Measurements from ENCODE around the gene OXA1L.

OXA1L gene

GRCh38 chr14:22813145-22813544, 46.7 kb downstream of the OXA1L start:
- no peak for DNase-seq (ENCODE audit: low spot score)
- no peak overlapping the region for H3K27ac ChIP-seq
- TF ChIP-seq, protein P1, sequence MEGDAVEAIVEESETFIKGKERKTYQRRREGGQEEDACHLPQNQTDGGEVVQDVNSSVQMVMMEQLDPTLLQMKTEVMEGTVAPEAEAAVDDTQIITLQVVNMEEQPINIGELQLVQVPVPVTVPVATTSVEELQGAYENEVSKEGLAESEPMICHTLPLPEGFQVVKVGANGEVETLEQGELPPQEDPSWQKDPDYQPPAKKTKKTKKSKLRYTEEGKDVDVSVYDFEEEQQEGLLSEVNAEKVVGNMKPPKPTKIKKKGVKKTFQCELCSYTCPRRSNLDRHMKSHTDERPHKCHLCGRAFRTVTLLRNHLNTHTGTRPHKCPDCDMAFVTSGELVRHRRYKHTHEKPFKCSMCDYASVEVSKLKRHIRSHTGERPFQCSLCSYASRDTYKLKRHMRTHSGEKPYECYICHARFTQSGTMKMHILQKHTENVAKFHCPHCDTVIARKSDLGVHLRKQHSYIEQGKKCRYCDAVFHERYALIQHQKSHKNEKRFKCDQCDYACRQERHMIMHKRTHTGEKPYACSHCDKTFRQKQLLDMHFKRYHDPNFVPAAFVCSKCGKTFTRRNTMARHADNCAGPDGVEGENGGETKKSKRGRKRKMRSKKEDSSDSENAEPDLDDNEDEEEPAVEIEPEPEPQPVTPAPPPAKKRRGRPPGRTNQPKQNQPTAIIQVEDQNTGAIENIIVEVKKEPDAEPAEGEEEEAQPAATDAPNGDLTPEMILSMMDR (IDR thresholded peaks at IDR 0.05): no peak
- no peak overlapping the region for H3K4me3 ChIP-seq

DNA sequence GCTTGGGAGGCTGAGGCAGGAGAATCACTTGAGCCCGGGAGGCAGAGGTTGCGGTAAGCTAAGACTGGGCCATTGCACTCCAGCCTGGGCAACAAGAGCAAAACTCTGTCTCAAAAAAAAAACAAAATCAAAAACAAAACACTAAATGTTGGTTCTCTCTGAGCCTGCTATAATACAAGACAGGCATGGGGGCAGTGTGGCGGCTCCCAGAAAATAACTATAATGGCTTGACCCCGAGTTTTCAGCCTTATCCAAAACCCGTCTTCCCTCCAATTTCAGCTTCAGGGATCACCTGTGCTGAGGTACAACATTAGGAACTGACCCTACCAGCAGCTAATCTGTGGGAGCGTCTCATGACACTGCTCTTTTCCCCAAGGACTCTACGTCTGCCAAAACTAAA, 47.9 kb downstream of the OXA1L start:
- no peak for DNase-seq (ENCODE audit: low spot score)
- TF ChIP-seq, protein P1 (IDR thresholded peaks at IDR 0.05): no peak
- Histone ChIP-seq H3K4me3 (peak overlapping the region; percentile 44), H3K27ac (peak overlapping the region in 1 of 2 donors; percentile 82)

GRCh38 chr14:22814941-22815713, 48.6 kb downstream of the OXA1L start, which contains the start of gene SLC7A7:
SLC7A7 (minus strand) TSS chr14:22815435; CDS start chr14:22813398, 2,037 bp downstream.
- H3K27ac ChIP-seq: peak within 1 kb of the TSS; percentile 31 to 82
- H3K4me3 ChIP-seq: peak within 1 kb of the TSS; percentile 44
- DNase-seq (ENCODE audit: low spot score): no peak
- TF ChIP-seq, protein P1 (IDR thresholded peaks at IDR 0.05): no peak

- TF ChIP-seq, protein P1 (IDR thresholded peaks at IDR 0.05): no peak
- Histone ChIP-seq H3K27ac (peak overlapping the region; percentile 72 to 94), H3K4me3 (peak overlapping the region; percentile 70)
- DNase-seq (ENCODE audit: low spot score): no peak
These were observed 52.9 kb downstream of the OXA1L start for GRCh38 chr14:22819151-22819988.

GRCh38 chr14:22820731-22821130, 54.2 kb downstream of the OXA1L start:
- H3K4me3 ChIP-seq: no peak overlapping the region
- TF ChIP-seq, protein P1 (IDR thresholded peaks at IDR 0.05): no peak
- DNase-seq (ENCODE audit: low spot score): no peak
- peak overlapping the region in 1 of 2 donors; percentile 35 for H3K27ac ChIP-seq

DNA sequence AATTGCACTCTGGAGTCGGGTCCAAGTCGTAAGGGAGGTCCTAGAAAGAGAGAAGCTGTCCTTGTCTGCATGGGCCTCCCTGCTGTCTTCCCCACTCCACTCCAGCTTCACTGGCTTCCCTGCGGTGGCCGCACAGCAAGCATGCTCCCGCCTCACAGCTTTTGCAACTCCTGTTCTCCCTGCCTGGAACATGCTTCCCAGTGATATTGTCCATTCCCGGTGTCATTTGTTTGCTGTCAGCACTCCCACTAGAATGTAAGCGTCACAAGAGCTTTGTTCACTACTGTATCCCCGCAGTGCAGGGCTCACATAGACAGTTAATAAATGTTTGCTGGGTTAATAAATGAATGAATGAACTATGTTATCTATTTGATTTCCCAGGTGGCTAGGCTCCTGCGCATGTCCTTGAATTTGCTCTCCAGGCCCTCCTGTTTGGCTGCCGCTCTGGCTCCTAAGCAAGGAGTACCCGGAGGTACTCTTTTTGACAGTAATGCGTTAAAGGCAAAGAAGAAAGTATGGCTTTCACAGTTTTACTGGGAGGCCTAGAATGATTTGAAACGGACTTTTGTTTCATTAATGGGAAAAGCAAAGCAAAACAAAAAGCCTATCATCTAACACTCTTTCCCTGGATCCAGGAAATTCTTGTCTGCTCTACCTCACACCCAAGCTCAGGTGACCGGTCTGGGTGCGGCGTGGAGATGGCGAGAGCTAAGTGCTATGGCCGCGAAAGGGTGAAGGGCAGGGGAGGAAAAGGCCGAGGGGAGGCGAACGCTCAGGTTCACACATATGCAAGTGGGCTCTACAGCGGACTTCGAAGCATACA, 54.9 kb downstream of the OXA1L start:
- Histone ChIP-seq H3K27ac (peak overlapping the region in 1 of 2 donors; percentile 76), H3K4me3 (no peak overlapping the region)
- TF ChIP-seq, protein P1 (IDR thresholded peaks at IDR 0.05): no peak
- DNase-seq (ENCODE audit: low spot score): no peak
